ENCODE results near the gene WDR27.

- TF ChIP-seq CTCF (conservative IDR thresholded peaks at IDR 0.05; ENCODE audit: low read length) = no peak
- no peak for TF ChIP-seq EZH2phosphoT487 (IDR thresholded peaks at IDR 0.05; ENCODE audit: borderline replicate concordance, low read depth, low read length)
Observed at GRCh38 chr6:169577974-169578373, 123.9 kb downstream of the WDR27 start.
